ENCODE results near the gene POLE2. TPM values are rescaled to one million over a fixed set of nuclear protein-coding genes. Genes with fewer than 3 reads are reported as not detected.

Gene POLE2
- total and polyA plus RNA-seq, 2 of the 13 experiments (the other 11 are each of a cell fraction or from before 2014, with no cell fraction given): 16.6 to 37.0 TPM

GRCh38 chr14:49634547-49635334, 53.3 kb downstream of the POLE2 start, which contains the start of gene DNAAF2 (continued):
- 0 out of 2 replicates have a peak, but pooled peaks have one; percentile 11 for TF ChIP-seq ZXDC (CRISPR knock-in tag; IDR thresholded peaks at IDR 0.05)
- TF ChIP-seq BHLHE40 (IDR thresholded peaks at IDR 0.05; ENCODE audit: low read length): peak; percentile 14; the same call in 1 of the 2 replicates
- TF ChIP-seq ZNF792 (CRISPR knock-in tag; IDR thresholded peaks at IDR 0.05): 0 out of 2 replicates have a peak, but pooled peaks have one; percentile 18
- TF ChIP-seq, protein P1, sequence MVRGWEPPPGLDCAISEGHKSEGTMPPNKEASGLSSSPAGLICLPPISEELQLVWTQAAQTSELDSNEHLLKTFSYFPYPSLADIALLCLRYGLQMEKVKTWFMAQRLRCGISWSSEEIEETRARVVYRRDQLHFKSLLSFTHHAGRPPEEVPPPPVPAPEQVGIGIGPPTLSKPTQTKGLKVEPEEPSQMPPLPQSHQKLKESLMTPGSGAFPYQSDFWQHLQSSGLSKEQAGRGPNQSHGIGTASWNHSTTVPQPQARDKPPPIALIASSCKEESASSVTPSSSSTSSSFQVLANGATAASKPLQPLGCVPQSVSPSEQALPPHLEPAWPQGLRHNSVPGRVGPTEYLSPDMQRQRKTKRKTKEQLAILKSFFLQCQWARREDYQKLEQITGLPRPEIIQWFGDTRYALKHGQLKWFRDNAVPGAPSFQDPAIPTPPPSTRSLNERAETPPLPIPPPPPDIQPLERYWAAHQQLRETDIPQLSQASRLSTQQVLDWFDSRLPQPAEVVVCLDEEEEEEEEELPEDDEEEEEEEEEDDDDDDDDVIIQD (CRISPR knock-in tag; IDR thresholded peaks at IDR 0.05; ENCODE audit: low read depth): no peak
- 0 out of 2 replicates have a peak, but pooled peaks have one; percentile 30 for TF ChIP-seq ZNF670 (CRISPR knock-in tag; IDR thresholded peaks at IDR 0.05; ENCODE audit: borderline replicate concordance)
- TF ChIP-seq IKZF5 (CRISPR knock-in tag; IDR thresholded peaks at IDR 0.05): no peak
- no peak for TF ChIP-seq ZNF839 (CRISPR knock-in tag; IDR thresholded peaks at IDR 0.05; ENCODE audit: borderline replicate concordance)
- TF ChIP-seq, protein P2, sequence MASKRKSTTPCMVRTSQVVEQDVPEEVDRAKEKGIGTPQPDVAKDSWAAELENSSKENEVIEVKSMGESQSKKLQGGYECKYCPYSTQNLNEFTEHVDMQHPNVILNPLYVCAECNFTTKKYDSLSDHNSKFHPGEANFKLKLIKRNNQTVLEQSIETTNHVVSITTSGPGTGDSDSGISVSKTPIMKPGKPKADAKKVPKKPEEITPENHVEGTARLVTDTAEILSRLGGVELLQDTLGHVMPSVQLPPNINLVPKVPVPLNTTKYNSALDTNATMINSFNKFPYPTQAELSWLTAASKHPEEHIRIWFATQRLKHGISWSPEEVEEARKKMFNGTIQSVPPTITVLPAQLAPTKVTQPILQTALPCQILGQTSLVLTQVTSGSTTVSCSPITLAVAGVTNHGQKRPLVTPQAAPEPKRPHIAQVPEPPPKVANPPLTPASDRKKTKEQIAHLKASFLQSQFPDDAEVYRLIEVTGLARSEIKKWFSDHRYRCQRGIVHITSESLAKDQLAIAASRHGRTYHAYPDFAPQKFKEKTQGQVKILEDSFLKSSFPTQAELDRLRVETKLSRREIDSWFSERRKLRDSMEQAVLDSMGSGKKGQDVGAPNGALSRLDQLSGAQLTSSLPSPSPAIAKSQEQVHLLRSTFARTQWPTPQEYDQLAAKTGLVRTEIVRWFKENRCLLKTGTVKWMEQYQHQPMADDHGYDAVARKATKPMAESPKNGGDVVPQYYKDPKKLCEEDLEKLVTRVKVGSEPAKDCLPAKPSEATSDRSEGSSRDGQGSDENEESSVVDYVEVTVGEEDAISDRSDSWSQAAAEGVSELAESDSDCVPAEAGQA (IDR thresholded peaks at IDR 0.05; ENCODE audit: low read depth): no peak; the same call in 1 of the 2 replicates
- TF ChIP-seq, protein P2 (CRISPR knock-in tag; IDR thresholded peaks at IDR 0.05; ENCODE audit: borderline replicate concordance): no peak
- peak; percentile 33 for TF ChIP-seq ZNF883 (CRISPR knock-in tag; IDR thresholded peaks at IDR 0.05; ENCODE audit: not compliant biosample characterization)
- TF ChIP-seq, protein P3, sequence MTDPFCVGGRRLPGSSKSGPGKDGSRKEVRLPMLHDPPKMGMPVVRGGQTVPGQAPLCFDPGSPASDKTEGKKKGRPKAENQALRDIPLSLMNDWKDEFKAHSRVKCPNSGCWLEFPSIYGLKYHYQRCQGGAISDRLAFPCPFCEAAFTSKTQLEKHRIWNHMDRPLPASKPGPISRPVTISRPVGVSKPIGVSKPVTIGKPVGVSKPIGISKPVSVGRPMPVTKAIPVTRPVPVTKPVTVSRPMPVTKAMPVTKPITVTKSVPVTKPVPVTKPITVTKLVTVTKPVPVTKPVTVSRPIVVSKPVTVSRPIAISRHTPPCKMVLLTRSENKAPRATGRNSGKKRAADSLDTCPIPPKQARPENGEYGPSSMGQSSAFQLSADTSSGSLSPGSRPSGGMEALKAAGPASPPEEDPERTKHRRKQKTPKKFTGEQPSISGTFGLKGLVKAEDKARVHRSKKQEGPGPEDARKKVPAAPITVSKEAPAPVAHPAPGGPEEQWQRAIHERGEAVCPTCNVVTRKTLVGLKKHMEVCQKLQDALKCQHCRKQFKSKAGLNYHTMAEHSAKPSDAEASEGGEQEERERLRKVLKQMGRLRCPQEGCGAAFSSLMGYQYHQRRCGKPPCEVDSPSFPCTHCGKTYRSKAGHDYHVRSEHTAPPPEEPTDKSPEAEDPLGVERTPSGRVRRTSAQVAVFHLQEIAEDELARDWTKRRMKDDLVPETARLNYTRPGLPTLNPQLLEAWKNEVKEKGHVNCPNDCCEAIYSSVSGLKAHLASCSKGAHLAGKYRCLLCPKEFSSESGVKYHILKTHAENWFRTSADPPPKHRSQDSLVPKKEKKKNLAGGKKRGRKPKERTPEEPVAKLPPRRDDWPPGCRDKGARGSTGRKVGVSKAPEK (CRISPR knock-in tag; IDR thresholded peaks at IDR 0.05; ENCODE audit: borderline replicate concordance): no peak
- TF ChIP-seq TOE1 (CRISPR knock-in tag; IDR thresholded peaks at IDR 0.05): 0 out of 2 replicates have a peak, but pooled peaks have one; percentile 1
- TF ChIP-seq ZMYM2 (CRISPR knock-in tag; IDR thresholded peaks at IDR 0.05): peak; percentile 66; the same call in 1 of the 2 replicates
